ENCODE data around the gene ZMIZ1. TPM values are rescaled to one million over a fixed set of nuclear protein-coding genes. Genes with fewer than 3 reads are reported as not detected.
A peak's percentile ranks its signal among the peaks of the same experiment; 100 is the strongest.

Gene ZMIZ1
- total RNA-seq, 1 experiment from 2014 or later = 42.3 TPM

- CTCF ChIA-PET = no interaction called here
- no TSS peak for BruUV-seq (replicated peaks)
- no peak for TF ChIP-seq CTCF (IDR thresholded peaks at IDR 0.05; ENCODE audit: insufficient read depth in 1 of 2, low read depth in 1 of 2, low read length in 1 of 2, severe bottlenecking in 1 of 2, unreplicated experiment in 1 of 2)
- POLR2A ChIA-PET = no interaction called here
- peaks cover 4% of the 10 kb centered on the region for H3K36me3 ChIP-seq (ENCODE audit: control insufficient read depth, insufficient read depth, low read length)
- intact Hi-C loops (cut with micrococcal nuclease; ENCODE audit: unreplicated experiment) = no loop called here
- H3K27ac Mint-ChIP-seq (ENCODE audit: unreplicated experiment) = no peak overlapping the region
- H3K36me3 Mint-ChIP-seq (ENCODE audit: insufficient read depth, unreplicated experiment) = peaks cover 19% of the 10 kb centered on the region
- H3K4me1 ChIP-seq = no peaks in the 10 kb centered on the region
- no peaks in the 10 kb centered on the region for H3K27me3 ChIP-seq (replicated peaks; ENCODE audit: control insufficient read depth, insufficient read depth, low read length)
- no peaks in the 10 kb centered on the region for H3K27me3 Mint-ChIP-seq (ENCODE audit: insufficient read depth, unreplicated experiment)
- H3K4me3 ChIP-seq (ENCODE audit: low read depth, low read length) = no peak overlapping the region
- no peaks in the 10 kb centered on the region for H3K9me3 ChIP-seq
- peaks cover 4% of the 10 kb centered on the region for H3K4me1 Mint-ChIP-seq (ENCODE audit: low read depth, unreplicated experiment)
- H3K9me3 Mint-ChIP-seq (ENCODE audit: unreplicated experiment) = no peaks in the 10 kb centered on the region
- no peak overlapping the region for H3K4me3 Mint-ChIP-seq (ENCODE audit: unreplicated experiment)
- peak in 1 of 2 experiments; percentile 55 for DNase-seq
Measured at GRCh38 chr10:79229071-79229541, 160.3 kb downstream of the ZMIZ1 start.

GRCh38 chr10:79229830-79230327, 161.1 kb downstream of the ZMIZ1 start:
- Mint-ChIP-seq H3K9me3 (ENCODE audit: unreplicated experiment) (no peaks in the 10 kb centered on the region), H3K27me3 (ENCODE audit: insufficient read depth, unreplicated experiment) (no peaks in the 10 kb centered on the region), H3K27ac (ENCODE audit: unreplicated experiment) (peak overlapping the region; percentile 7), H3K4me1 (ENCODE audit: low read depth, unreplicated experiment) (peaks cover 6% of the 10 kb centered on the region), H3K4me3 (ENCODE audit: unreplicated experiment) (no peak overlapping the region), H3K36me3 (ENCODE audit: insufficient read depth, unreplicated experiment) (peaks cover 15% of the 10 kb centered on the region)
- BruUV-seq (replicated peaks) = no TSS peak
- Histone ChIP-seq H3K4me1 (no peaks in the 10 kb centered on the region), H3K27me3 (replicated peaks; ENCODE audit: control insufficient read depth, insufficient read depth, low read length) (no peaks in the 10 kb centered on the region), H3K36me3 (ENCODE audit: control insufficient read depth, insufficient read depth, low read length) (peaks cover 2% of the 10 kb centered on the region; the same call in 1 of the 2 replicates), H3K9me3 (no peaks in the 10 kb centered on the region), H3K4me3 (ENCODE audit: low read depth, low read length) (no peak overlapping the region)
- CTCF ChIA-PET = interaction anchor here (0.6 kb wide), 1 partner anchor 13 kb away, joined by 3 read pairs; no protein-coding TSS in a partner anchor
- no peak for TF ChIP-seq CTCF (IDR thresholded peaks at IDR 0.05; ENCODE audit: insufficient read depth in 1 of 2, low read depth in 1 of 2, low read length in 1 of 2, severe bottlenecking in 1 of 2, unreplicated experiment in 1 of 2)
- POLR2A ChIA-PET = no interaction called here
- intact Hi-C loops (cut with micrococcal nuclease; ENCODE audit: unreplicated experiment) = no loop called here
- DNase-seq = no peak

- H3K9me3 ChIP-seq = no peaks in the 10 kb centered on the region
- ChIA-PET POLR2A (no interaction called here), CTCF (no interaction called here)
- H3K27me3 Mint-ChIP-seq (ENCODE audit: insufficient read depth, unreplicated experiment) = no peaks in the 10 kb centered on the region
- intact Hi-C loops (cut with micrococcal nuclease; ENCODE audit: unreplicated experiment) = no loop called here
- peaks cover 6% of the 10 kb centered on the region for H3K4me1 Mint-ChIP-seq (ENCODE audit: low read depth, unreplicated experiment)
- peaks cover 2% of the 10 kb centered on the region; the same call in 1 of the 2 replicates for H3K36me3 ChIP-seq (ENCODE audit: control insufficient read depth, insufficient read depth, low read length)
- TF ChIP-seq CTCF (IDR thresholded peaks at IDR 0.05; ENCODE audit: insufficient read depth in 1 of 2, low read depth in 1 of 2, low read length in 1 of 2, severe bottlenecking in 1 of 2, unreplicated experiment in 1 of 2) = no peak
- peaks cover 15% of the 10 kb centered on the region for H3K36me3 Mint-ChIP-seq (ENCODE audit: insufficient read depth, unreplicated experiment)
- no peak for DNase-seq
- no peaks in the 10 kb centered on the region for H3K4me1 ChIP-seq
- BruUV-seq (replicated peaks) = no TSS peak
- H3K27ac Mint-ChIP-seq (ENCODE audit: unreplicated experiment) = peak overlapping the region; percentile 7
- no peak overlapping the region for H3K4me3 ChIP-seq (ENCODE audit: low read depth, low read length)
- no peaks in the 10 kb centered on the region for H3K9me3 Mint-ChIP-seq (ENCODE audit: unreplicated experiment)
- H3K27me3 ChIP-seq (replicated peaks; ENCODE audit: control insufficient read depth, insufficient read depth, low read length) = no peaks in the 10 kb centered on the region
- H3K4me3 Mint-ChIP-seq (ENCODE audit: unreplicated experiment) = no peak overlapping the region
Measured at GRCh38 chr10:79230328-79230830, 161.6 kb downstream of the ZMIZ1 start.

All from Caco-2 (cell line).